ENCODE data around the gene SLC35F3.

Gene SLC35F3

DNA sequence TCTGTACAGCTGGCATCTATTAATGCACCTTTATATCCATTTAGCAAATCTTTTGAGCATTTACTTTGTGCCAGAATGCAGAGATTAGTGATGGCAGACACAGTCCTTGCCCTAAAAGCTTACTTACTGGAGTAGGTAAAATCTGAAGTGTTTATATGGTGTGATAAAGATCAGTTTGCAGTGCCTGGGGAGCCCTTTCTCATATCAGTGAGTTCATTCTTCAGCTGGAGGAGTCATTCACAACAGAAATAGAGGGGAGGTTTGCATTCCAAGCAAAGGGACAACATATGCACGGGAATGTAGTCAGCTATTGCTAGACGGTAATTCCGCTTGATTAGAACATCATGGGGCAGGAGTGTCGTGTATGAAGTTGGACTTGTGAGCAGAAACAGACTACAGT is 8.4 kb downstream of the SLC35F3 start:
- DNase-seq = no peak

DNA sequence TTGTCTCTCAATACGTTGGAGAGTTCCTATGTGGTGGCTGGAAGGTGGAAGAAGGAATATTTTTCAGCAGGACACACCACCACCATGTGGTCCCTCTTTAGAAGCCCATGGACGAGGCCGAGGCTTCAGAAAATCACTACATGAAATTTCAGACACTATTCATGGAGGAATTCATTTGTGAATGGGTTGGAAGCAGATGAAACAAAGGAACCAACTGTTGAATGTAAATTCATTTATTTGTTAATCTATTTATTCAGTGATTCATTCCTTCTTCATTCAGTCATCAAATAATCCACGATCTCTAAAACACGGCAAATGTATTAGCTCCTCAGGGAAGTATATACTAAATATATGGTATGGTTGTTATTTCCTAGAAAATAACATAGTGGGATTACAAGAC is 12.2 kb downstream of the SLC35F3 start:
- no peak for DNase-seq

DNA sequence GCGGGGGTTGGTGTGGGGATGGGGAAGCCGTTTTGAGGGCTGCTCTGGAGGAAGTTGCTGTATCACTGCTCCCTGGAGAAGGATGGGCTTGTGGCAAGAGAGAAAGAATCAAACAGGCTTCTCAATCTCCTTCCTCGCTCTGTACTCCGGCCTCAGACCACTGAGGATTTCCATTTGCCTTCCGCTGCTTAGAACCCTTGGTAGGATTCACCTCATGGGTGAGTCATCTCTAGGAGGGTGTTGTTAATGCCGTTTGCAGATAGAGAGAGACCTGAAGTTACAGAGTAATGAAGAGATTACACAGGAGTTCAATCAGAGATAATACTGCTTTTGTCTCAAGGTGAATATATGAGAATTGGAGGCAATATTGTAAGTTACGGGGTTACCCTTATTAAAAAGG is 15.3 kb downstream of the SLC35F3 start:
- no peak for DNase-seq

DNA sequence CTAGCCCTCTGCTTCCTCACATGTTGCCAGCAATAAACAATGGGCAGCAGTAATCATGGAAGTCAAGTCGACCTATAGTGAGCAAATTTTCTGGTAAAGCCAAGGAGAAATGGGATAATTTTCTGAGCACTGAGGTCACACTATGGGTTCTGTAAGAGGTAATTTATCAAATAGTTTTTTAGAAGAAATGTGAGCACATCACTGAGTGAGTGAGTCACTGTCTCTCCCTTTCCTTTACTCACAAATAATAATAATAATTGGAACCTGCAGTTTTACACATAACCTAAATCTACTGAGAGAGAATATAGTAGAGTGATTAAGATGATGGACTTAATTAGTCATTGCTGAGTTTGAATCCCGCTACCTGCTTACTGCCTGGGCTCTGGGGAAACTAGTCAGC is 23.6 kb downstream of the SLC35F3 start:
- DNase-seq = no peak

DNA sequence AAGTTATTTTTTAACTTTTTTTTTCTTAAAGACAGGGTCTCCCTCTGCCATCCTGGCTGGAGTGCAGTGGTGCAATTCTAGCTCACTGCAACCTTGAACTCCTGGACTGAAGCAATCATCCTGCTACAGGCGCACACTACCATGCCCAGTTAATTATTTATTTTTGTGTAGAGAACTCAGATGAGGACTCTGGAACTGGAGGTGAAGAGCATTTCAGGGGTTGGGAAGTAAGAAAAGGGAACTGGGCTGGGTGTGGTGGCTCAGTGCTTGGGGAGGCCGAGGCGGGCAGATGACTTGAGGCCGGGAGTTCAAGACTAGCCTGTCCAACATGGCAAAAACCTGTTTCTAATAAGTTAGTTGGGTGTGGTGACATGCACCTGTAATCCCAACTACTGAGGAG is 28.9 kb downstream of the SLC35F3 start:
- no peak for DNase-seq

DNA sequence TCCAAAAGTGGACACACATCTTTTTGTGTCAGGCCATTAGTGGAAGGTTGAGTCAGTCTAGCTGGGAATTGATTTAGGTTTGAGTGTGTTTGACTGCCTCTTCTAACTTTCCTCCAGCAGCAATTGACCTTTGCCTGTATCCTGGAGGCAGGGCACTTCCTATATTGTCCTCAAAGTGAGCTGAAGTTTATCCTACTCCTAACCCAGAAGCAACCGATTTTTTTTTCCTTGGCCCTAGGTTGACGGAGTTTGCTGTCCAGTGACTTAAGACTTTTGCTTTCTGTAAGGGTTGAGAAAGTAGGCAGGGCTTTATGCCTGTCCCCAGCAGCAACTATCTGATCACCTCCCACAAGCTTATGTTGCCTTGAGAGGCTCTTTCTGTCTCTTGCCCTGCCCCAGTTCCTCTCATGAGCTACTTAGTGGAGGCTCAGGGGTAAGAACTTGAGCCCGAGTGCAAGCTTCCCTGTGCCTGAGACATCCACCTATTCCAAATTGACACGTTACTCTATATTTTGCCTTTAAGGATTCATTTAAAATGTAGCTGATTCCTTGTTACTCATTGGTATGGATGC is 30.9 kb downstream of the SLC35F3 start:
- no peak for DNase-seq

DNA sequence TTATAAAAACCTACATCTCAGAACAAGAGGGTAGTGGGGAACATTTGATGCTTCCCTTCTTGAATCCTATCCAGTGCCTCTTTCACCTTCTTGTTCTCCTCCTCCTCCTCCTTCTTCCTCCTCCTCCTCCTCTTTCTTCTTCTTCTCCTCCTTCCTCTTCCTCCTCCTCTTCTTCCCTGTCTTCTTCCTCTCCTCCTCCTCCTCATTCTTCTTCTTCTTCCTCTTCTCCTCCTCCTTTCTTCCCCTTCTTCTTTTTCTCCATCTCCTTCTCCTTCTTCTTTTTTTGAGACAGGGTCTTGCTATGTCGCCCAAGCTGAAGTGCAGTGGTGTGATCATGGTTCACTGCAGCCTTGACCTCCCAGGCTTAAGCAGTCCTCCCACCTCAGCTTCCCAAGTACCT is 31.9 kb downstream of the SLC35F3 start:
- DNase-seq = no peak

DNA sequence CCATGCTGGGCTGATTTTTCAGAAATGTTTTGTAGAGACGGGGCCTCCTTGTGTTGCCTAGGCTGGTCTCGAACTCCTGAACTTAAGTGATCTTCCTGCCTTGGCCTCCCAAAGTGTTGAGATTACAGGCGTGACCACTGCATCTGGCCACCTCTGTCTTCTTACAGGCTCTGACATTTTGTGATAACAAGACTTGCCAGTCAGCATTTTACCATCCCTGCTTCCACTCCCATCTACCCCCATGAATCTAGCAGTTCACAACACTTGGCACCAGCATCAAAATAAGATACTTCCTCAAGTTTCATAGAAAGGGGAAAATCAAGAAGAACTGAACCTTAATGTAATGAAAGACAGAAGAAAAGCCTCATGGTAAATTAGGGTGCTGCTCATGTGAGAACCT is 32.4 kb downstream of the SLC35F3 start:
- DNase-seq = no peak

DNA sequence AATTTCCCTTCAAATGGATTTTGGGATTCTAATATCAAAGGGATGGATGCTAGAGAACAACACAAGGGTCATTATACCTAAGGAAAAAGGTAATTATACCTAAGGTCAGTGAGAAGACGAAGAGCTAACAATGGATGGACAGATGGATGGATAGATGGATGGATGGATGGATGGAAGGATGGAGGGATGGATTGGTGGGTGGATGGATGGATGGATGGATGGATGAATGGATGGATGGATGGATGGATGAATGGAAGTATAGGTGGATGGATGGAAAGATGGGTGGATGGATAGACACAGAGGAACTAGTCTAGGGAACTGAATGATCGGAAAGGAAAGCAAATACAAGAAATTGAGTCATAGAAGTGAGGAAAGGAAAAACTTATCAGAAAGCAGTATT is 34.0 kb downstream of the SLC35F3 start:
- no peak for DNase-seq

DNA sequence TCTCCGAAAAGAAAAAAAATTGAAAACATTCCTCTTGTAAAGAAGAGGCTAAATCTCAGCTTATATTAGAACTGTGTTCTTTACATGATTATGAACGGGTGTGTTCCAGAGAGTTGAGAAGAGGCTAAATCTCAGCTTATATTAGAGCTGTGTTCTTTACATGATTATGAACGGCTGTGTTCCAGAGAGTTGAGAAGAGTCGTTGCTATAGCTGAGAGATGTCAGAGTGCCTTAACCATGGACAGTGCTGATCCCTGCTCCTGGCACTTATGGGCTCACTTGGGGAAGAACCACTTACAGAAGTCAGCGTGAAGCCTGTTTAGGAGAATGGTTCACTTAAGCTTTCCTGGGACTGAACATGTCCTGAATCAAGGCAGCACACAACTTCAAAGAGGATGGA is 35.0 kb downstream of the SLC35F3 start:
- no peak for DNase-seq

DNA sequence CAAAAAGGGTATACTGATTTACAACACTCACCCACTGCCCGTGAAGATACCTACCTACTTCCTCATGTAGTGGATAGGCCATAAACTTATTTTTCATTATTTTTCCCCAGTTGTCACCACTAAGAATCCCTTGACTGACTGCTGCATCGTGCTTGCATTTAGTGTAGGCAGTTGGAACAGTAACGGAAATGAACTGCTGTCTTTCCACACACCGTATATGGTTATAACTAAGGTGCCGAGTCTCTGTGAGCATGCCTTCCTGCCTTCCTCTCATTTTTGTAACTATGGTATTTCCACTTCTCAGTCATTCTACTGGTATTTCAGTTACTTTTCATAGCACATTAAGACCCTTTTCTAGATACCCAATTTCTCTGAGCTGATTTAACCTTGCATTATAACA is 36.4 kb downstream of the SLC35F3 start:
- no peak for DNase-seq

DNA sequence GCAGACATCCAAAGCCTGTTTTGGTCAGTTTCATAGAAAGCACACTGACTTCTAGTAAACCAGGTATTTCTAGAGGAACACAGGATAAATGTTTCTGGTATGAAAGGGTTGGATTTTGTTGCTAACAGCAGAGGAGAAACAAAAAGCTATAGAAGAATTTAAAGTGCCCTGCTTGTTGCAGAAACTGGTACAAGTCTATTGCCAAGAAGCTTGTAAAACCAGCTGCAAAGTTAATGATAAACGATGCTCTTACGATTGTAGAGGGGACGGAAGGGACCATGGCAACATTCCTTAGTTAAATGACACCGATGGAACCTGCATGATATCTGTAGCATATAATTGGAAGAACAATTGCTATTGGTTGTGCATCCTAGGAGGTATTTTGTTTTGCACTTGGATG is 40.1 kb downstream of the SLC35F3 start:
- no peak for DNase-seq

DNA sequence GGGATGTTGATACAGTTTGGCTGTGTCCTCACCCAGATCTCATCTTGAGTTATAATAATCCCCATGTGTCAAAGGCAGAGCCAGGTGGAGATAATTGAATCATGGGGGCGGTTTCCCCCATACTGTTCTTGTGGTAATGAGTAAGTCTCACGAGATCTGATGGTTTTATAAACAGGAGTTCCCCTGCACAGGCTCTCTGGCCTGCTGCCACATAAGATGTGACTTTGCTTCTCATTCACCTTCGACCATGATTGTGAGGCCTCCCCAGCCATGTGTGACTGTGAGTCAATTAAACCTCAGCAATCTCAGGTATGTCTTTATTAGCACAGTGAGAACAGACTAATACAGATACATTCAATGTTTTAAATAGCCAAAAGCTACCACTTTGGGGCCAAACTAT is 41.1 kb downstream of the SLC35F3 start:
- DNase-seq = no peak

DNA sequence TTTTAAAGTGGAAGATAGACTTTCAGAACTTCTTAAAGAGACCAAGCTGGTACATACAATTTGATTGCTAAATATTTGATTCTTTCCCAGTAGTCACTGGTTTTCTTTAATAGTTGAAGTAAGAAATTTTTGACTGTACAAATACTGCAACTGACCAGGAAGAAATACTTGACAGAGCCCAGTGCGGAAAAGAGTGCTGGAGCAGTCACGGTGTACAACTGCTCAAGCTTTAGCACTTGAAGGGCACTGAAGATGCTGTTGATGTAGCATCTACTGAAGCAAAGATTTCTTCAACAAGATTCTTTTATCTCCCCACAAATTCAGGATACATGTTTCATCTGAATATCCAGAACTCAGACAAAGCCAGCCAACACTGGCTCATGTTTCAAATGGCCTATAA is 41.5 kb downstream of the SLC35F3 start:
- DNase-seq = no peak

DNA sequence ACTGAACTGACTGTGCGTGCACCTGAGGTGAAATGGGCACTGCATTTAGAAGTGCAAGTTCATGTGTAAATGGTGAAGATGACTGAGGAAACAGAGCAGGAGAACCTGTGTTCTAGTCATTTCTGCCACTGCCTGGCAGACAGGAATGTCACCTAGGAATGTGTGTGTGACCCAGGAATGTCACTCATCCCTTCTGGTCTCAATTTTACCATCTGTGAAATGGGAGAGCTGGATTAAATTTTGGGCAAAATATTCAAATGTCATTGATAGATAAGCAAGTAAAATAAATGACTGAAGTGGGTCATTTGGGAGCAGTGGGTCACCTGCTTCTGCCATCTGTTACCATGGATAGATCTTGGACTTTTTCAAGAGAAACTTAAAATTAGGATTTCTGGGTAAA is 42.2 kb downstream of the SLC35F3 start:
- no peak for DNase-seq

DNA sequence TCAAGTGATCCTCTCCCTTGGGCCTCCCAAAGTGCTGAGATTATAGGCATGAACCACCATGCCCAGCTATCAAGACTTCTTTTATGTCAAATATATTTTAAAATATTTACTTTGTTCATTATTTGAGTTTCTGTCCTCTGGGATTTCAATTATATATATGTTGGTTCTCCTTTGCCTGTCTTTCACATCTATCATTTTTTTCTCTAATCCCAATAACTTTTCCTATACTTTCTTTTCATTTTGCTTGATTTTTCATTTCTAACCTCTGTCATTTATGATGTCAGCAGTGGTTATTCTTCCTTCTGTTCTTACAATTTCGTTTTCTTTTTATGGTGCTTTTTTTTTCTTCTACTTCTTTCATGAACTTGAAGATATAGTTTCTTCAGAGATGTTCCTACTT is 47.3 kb downstream of the SLC35F3 start:
- no peak for DNase-seq

DNA sequence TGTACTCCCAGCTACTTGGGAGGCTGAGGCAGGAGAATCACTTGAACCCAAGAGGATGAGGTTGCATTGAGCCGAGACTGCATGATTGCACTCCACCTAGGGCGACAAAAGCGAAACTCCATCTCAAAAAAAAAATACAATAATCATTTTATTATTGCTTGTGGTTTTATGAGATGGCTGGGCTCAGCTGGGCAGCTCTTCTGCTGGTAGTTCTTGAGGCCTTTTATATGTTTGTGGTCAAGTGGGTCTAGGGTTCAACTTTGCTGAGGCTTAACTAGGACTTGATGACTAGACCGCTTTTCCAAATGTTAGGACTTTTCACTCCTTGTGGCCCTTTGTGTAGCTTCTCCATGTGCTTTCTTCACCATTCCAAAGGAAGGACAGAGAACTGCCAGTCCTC is 53.2 kb downstream of the SLC35F3 start:
- no peak for DNase-seq

DNA sequence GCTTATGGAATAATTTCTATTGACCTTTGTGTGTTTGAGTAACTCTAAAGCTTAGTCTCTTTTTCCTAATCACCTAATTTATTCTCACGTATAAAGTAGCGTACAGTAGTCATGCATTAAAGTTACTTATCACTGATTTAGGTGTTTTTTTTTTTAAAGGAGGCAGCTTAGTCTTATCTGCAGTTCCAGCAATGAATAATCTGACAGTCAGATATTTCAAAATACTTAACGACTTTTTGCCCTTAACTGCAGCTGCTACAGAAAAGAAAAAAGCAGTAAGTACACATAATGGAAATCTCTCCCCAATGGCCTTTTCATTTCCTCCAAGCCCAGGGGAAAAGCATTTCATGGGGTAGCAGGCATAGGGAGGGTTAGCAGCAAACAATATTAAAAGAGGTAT is 54.6 kb downstream of the SLC35F3 start:
- DNase-seq = no peak

DNA sequence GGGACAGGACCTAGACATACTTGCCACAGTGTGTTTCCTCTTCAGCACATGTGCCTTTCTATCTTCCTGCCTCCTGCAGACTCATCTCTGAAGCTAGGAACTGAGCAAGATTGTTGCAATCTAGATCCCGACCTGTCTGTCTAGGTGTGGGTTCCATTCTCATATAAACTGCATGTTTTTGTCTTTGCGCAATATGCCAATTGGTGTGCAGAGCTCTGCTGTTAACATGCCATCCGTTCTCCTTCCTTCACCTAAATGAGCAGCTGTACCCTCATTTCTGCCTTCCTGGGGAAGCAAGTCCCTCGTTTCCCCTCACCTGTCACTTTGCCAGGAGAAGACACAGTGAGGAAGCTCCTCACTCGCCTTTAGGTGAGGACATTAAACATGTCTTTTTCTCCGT is 55.5 kb downstream of the SLC35F3 start:
- no peak for DNase-seq

DNA sequence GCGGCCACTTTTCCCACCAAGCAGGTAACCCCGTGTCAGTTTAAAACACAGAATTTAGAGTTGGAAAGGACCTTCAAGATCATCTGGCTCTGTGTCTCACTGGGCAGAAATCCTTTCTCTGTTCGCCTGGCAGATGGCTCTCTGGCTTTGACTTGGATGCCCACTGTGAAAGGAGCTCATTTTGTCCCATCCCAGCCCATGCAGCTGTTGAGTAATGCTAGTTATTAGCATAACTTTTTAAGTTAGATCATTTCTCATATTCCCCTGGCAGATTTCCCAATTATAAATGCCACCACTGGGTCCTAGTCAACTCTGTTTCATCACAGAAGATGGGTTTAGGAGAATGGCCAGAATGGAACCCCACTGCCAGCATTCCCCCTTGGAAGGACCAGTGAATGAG is 55.9 kb downstream of the SLC35F3 start:
- DNase-seq = no peak

DNA sequence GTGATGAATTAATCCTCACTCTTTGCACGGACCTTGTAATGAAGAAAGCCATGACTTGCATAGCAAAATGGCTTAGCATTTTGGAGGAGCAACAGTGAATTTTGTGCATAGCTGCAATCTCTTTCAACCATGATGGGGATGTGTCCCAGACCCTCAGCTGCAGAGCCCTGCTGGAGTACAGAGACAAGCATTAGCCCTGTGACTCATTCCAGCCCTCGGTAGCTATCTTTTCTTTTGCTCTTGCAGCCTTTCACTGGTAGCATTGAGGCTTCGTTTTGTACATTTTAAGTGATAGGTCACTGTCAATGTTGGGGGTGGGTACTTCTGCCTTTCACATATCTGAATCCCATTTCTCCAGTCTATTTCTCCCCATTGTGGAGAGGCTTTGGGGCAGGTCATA is 58.4 kb downstream of the SLC35F3 start:
- DNase-seq = no peak

DNA sequence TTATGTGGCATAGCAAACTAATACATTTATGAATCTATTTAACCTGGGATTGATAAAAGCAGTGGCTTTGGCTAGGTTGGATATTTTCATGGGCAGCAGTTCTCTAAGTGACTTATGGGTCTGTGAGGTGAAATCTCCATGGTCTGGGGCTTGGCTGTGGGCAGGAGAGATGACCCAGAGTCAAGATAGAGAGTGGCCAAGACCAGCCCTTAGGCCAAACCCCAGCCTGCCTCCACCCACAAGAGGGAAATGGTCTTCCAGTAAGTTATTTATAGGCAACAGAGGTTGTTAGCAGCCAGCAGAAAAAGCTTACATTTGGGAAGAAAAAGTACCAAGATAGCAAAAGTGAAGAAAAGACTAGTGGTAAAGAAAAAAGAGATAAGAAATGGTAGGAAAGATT is 61.4 kb downstream of the SLC35F3 start:
- DNase-seq = no peak

DNA sequence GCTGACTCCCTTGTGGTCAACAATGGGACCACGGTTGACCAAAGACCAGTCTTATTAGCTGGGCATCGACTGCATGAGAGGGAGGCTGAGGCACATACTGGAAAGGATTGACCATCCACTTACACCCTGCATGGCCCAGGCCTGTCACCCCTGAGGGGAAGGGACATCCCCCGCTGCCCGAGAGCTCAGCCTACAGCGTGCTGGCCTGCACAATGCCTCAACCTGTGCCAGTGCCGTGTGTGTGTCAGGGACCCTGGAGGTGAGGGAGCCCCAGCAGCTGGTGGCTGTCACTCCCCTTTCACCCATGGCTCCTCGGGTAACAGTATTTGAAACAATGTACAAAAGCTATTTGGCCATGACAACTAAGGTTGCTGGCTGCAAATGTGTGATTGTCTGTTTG is 67.3 kb downstream of the SLC35F3 start:
- DNase-seq = no peak

DNA sequence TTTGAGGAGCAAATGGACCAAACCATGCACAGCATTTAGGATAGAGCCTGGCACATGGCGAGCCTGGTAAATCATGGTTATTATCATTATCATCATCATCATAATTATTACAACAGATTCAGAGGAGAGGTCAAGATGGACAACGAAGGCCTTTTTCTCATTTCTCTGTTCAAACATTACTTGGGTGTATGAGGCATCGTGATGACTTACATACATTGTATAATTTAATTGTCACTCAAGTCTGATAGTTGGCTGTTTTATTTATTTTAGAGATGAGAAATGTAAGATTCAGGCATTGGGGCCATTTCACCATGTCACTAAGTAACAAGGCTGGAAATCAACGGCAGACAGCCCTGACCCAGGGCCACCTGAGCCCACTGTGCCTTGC is 68.1 kb downstream of the SLC35F3 start:
- DNase-seq = no peak

DNA sequence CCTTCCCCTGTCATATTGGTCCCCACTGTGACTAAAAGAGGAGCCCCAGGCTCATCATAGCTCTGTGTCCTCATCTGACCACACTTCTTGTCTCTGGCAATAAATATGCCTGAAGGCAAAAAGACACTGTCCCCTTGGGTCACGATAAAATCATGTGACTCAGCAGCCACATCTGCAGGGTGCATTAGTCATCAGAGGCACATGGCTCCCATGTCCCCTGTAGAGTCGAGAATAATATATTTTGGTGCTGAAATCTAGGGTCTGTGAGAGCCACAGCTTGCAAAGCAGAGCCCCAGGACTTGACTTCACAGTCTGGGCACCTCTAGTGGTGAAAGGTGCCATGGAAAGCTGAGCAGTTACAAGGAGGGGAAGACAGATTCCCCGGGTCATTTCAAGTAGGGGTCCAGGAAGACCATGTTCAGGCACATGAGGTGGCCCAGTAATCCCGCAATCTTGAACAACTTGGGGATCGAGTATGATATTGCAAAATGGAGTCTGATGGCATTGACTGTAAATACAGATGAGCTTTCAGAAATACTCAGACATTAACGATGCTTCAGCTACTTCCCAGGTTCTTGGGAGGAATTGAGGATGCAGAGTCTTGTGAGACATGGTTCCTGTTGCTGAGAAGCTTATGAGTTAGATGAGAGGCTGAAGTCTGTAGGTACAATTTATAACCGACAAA is 68.6 kb downstream of the SLC35F3 start:
- DNase-seq = no peak

DNA sequence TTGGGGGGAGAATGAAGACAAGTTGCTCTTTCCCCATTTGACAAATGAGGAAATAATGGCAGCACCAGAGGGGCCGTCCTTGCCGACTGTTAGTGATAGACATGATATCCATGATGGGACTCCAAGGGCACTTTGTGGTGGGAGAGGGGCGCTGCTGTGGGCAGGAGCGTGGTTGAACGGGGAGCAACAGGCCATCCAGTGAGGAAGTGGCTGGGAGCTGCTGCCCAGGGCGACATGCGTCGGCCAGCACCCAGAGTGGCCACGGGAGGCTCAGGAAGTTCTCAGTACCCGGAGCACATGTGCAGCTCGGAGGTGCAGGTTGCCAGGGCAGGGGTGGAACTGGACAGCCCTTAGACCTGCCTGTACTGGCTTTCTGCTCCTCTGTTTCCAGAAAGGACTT is 71.0 kb downstream of the SLC35F3 start:
- DNase-seq = no peak

Measured in NCI-H2029 (cell line).